GM19035 (cell line): ENCODE measurements around the gene GDF15.
A peak's percentile ranks its signal among the peaks of the same experiment; 100 is the strongest.

Experiments
- ATAC-seq: cut with Tn5 transposase; IDR thresholded peaks from one replicate; pipeline ENCODE4 v1.9.1; 2021; ENCODE audit not compliant: unreplicated experiment

GDF15 gene

DNA sequence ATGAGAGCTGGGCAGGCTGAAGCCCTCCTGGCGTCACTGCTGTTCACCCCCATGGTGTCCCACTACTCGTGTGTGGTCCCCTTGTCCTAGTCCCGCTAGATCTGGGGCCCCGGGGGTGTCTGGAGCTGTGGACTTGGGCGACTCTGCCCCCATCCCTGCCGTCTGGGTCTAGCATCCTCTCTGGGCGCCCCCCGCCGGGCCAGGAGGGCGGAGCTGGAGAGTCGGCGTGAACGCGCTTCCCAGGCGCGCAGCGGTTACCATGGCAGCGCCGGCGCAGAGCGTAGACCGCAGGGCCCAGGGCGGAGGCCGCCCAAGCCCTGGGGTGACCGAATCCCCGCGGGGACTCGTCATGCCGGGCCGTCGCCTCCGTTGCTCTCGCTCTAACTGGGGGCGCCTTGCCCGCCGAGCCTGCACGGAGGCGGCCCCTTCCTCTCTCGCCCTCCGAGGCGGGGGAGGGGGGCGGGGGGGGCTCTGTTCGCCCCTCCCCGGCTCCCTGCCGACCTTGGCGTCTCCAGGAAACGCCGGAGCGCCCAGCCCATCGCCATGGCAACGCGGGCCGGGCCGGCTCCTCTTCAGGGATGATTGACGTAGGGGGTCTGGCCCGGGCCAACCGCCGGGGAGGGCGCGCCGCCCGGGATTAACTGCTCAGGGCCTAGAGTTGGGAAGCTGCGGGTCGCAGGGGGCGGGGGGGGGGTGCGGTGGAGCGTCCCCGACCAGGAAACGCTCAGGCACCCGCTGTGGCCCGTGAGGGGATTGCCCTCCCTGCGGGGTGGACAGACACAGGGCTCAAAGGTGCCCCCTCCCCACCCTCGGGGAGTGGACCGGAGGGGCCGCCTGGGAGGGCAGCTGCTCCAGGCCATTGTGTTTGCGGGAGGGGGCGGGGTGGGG is 43.1 kb downstream of the GDF15 start:
- peak; percentile 63 for ATAC-seq

DNA sequence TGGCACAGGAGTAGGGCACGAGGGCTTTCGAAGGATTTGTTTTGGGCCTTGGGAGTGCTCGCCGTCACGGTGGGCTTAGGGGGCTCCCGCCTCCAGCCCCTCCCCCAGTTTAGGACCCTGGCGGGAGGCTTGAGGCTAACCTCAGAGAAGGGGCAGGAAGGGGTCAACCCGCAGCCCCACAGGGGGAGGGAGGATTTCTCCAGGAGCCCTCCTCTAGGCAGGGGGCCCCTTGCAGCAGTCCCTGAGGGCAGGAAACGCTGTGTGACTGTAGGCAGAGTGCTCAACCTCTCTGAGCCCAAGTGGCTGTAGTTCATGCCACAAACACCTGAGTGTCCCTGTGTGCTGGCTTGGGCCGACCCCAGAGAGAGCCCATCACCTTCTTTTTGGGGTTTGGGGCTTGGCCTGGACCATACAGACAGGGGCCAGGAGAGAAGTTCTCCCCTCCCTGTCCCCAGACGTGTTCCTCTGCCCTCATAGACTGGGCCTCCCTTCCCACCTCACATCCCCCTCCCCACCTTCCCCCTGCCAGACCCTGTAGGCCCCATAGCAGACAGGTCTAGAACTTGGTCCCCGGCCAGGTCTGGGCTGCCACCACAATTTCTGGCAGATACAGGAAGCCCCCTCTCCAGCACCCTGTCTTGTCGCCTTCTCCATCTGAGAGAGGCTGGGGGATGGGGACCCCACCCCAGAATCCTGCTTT is 43.9 kb downstream of the GDF15 start:
- no peak for ATAC-seq

DNA sequence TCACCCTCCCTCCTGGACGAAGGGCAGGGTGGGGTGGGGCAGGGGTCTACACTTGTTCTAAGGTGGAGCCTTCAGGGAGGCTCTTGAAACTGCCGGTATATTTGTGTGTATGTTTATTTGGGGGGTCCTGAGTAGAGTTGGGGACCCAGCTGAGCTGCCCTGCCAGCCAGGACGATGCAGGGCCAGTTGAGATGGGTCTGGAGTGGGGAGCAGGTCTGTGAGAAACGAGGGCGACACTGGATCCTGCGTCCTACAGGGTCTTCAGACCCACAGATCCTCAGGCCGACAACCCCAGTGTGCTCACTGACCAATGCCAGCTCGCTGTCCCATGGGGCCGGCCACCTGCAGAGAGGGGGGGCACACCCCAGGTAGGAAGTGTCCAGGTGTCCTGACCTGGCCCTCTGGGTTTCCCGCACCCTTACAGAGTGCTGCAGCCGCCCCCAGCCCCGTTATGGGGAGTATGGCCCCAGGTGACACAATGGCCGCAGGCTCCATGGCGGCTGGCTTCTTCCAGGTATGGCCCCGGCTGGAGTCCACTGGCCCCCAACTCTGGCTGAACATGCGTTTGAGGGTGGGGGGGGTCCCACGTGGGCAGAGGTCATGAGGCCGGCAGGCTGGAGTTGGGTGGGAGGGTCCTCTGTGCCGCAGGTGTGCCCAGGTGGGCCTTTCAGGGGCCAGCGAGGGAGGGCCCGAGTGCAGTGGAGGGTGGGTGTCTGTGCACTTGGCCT is 44.6 kb downstream of the GDF15 start:
- ATAC-seq: no peak

- ATAC-seq: no peak
Measured at GRCh38 chr19:18431351-18432197, 45.6 kb downstream of the GDF15 start.

DNA sequence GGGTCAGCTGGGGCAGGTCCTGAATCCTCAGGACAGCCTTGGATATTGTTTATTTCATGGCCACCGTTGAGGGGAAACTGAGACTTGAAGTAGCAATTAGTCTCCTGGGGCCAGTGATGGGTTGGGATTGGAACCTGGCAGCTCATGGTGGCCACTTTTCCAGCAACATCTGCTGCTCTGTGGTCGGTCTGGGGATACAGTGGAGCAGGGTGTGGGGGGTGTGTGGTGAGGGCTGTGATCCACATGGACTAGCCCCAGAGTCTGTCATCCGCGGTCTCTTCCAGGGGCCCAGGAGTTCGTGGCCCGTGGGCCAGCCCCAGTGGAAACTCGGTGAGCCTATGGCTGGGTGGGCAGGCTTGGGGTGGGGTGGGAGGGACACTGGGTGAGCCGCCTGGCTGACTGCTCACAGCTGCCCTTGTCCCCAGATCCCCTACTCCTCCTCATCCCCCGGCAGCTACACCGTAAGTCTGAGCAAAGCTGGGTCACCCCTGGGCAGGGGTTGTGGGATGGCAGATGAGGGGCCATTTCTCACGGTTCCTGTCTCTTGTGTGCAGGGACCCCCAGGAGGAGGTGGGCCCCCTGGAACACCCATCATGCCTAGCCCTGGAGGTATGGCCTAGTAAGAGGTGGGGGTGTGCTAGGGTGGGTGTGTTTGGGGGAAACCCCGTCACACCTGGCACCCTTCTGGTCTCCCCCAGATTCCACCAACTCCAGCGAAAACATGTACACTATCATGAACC is 46.5 kb downstream of the GDF15 start:
- no peak for ATAC-seq

- ATAC-seq: no peak
Measured at GRCh38 chr19:18433015-18433691, 47.2 kb downstream of the GDF15 start.

- ATAC-seq: no peak
Measured at GRCh38 chr19:18433735-18434398, 47.9 kb downstream of the GDF15 start.

DNA sequence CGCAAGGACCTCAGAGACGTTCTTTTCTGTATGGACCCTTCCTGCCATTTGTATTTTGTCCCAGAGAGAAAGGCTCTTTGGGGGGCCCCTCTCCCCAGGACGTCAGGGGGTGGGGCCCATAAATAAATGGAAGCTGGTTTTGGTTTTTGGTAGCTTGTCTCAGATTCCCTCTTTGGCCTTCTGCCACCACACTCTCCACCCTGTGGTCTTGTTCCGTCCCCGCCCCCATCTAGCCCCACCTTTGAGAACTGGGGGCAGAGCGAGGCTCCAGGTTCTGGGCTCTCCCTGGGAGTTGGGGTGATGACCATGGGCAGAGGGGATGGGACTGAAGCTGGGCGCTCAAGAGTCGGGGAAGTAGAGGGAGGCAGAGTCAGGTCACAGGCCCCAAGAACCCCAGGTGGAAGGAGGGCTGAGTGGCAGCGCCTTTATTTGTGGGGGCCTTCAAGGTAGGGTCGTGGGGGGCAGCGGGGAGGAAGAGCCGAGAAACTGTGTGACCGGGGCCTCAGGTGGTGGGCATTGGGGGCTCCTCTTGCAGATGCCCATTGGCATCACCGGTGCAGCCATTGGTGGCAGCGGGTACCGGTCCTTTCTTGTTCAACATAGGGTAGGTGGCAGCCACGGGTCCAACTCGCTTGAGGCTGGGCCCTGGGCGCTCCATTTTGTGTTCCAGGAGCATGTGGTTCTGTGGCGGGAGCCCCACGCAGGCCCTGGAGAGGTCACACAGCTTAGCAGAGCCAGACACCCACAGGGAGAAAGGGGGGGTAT is 48.6 kb downstream of the GDF15 start:
- no peak for ATAC-seq

DNA sequence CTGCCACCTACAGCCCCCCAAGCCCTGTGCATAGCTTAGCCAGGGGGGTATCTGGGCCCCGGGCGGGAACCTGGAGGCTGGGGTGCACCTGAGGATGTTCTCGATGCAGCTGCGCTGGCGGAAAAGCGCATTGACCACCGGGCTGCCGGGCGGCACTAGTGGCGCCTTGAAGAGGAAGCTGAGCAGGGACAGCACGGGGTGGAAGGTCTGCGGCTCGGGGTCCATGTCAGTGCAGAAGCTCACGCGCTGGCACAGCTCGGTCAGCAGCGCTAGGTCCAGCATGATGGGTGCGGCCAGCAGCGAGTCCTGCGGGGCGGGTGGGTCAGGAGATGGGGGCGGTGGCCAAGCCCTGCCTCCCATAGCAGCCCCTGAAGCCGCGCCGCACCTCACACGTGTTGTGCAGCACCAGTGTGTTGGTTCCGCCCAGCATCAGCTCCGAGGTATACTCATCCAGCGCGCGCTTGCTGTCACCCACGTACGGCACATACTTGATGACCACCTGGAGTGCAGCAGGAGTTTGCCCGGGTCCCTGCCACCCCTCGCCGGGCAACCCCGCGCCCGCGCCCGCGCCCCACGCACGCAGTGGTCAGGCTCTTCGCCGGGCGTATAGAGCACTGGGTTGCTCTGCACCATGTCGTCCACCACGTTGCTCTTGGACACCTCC is 49.4 kb downstream of the GDF15 start:
- ATAC-seq: no peak

DNA sequence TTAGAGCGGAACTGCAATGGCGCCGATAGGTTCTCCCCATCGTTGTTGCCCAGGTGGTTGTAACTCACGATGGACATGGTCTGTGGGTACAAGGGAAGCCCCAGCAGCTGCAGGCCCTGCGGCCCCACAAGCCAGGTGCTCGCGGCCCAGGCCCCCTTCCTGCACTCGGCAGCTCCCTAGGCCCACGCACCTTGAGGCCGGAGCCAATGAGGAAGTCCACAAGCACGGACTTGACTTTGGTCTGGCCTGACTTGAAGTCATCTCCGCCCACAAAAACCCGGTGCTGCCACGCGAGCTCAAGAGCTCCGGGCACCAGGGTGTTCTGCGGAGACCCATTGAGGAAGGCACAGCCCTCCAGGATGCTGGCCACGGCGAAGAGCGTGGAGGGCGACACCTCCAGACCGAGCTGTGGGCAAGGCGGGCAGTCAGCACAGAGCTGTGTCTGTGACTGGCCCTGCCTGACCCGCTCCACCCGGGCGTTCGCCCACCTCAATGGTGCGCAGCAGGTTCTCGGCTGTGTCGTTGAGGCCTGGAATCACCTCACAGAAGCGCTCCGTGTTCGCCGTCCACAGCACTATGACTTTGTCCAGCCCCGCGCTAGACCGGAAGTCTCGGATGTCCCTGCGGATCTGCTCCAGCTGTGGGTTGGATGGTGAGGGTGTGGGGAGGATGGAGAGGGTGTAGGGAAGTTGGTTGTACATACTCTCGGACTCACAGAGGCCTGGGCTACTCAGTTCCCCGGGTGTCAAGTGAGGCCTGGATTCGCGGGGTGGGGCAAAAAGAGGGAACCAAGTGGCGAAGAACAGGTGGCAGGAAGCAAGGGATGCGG is 50.1 kb downstream of the GDF15 start:
- ATAC-seq: no peak

GRCh38 chr19:18436671-18437490 is 50.9 kb downstream of the GDF15 start:
- ATAC-seq: peak; percentile 51

GRCh38 chr19:18437491-18438330 is 51.8 kb downstream of the GDF15 start, which contains the start of gene ISYNA1:
Gene ISYNA1, minus strand, starts transcription at chr19:18438133. Its CDS starts 154 bp downstream, at chr19:18437979.
- ATAC-seq: no peak

GRCh38 chr19:18438331-18439024 is 52.5 kb downstream of the GDF15 start:
- ATAC-seq: no peak
